CD14-positive monocyte (primary cell): ENCODE data around the gene ADGRF1. TPM values are rescaled to one million over a fixed set of nuclear protein-coding genes. Genes with fewer than 3 reads are reported as not detected.

ENCODE experiments used
- DNase-seq, 3 donors: peaks; one replicate each; pipeline ENCODE4 v3.0.0-alpha.2; 2011 to 2022
- H2AFZ ChIP-seq: 2 replicates; pipeline ENCODE4 v1.6.0; 2012; ENCODE audit warnings: mild to moderate bottlenecking, low read depth, low read length, inconsistent platforms; ENCODE audit not compliant: insufficient read depth, poor library complexity, severe bottlenecking
- H3K27ac ChIP-seq, 2 donors: 1 replicate in 1 of 2; 2 replicates in 1 of 2; pipeline ENCODE4 v1.5.1; 2012 to 2013; ENCODE audit warnings: low read length in 2 of 2, control low read depth in 1 of 2, inconsistent platforms in 1 of 2, low read depth in 1 of 2, mild to moderate bottlenecking in 1 of 2
- H3K27me3 ChIP-seq, 2 donors: one replicate each; pipeline versions ENCODE4 v1.6.0 to v1.6.1; 2011 to 2013; ENCODE audit warnings: low read length in 2 of 2; ENCODE audit not compliant: control insufficient read depth in 2 of 2, insufficient read depth in 2 of 2
- H3K36me3 ChIP-seq, 2 donors: replicated peaks in 1 of 2; 1 replicate in 1 of 2; 2 replicates in 1 of 2; pipeline versions ENCODE4 v1.5.1 to v1.6.1; 2012 to 2013; ENCODE audit warnings: low read length in 2 of 2, control low read depth in 1 of 2, inconsistent platforms in 1 of 2, mild to moderate bottlenecking in 1 of 2; ENCODE audit not compliant: insufficient read depth in 2 of 2, control insufficient read depth in 1 of 2
- H3K4me1 ChIP-seq, 2 donors: 1 replicate in 1 of 2; 2 replicates in 1 of 2; pipeline versions ENCODE4 v1.5.1 to v1.6.1; 2012 to 2013; ENCODE audit warnings: low read length in 2 of 2, control low read depth in 1 of 2, inconsistent platforms in 1 of 2, mild to moderate bottlenecking in 1 of 2, moderate library complexity in 1 of 2; ENCODE audit not compliant: insufficient read depth in 2 of 2, control insufficient read depth in 1 of 2
- H3K4me2 ChIP-seq: replicated peaks from 2 replicates; pipeline ENCODE3; 2012; ENCODE audit warnings: low read length, moderate library complexity, mild to moderate bottlenecking; ENCODE audit not compliant: poor library complexity, severe bottlenecking; ENCODE audit errors: extremely low read depth
- H3K4me3 ChIP-seq, 3 experiments: fragments of 200-600 bp in 1 of 3; sonication (generic) in 1 of 3; replicated peaks in 1 of 3; 1 replicate in 2 of 3; 2 replicates in 1 of 3; pipeline ENCODE4 v1.5.1; 2011 to 2013; ENCODE audit warnings: low read length in 3 of 3, mild to moderate bottlenecking in 3 of 3, control low read depth in 2 of 3, low read depth in 2 of 3, inconsistent platforms in 1 of 3, moderate library complexity in 1 of 3
- H3K79me2 ChIP-seq: 2 replicates; pipeline ENCODE4 v1.6.0; 2012; ENCODE audit warnings: mild to moderate bottlenecking, control low read depth, inconsistent platforms, low read length, moderate library complexity; ENCODE audit not compliant: insufficient read depth
- H3K9ac ChIP-seq: 2 replicates; pipeline ENCODE4 v1.6.0; 2017; ENCODE audit warnings: low read length, mild to moderate bottlenecking; ENCODE audit not compliant: insufficient read depth, poor library complexity, severe bottlenecking
- H3K9me3 ChIP-seq, 2 donors: replicated peaks in 1 of 2; 1 replicate in 1 of 2; 2 replicates in 1 of 2; pipeline versions ENCODE4 v1.5.1 to v1.6.1; 2012 to 2013; ENCODE audit warnings: low read length in 2 of 2, control low read depth in 1 of 2; ENCODE audit not compliant: control insufficient read depth in 1 of 2, insufficient read depth in 1 of 2
- H4K20me1 ChIP-seq: 2 replicates; pipeline ENCODE4 v1.6.0; 2012; ENCODE audit warnings: mild to moderate bottlenecking, low read length, control low read depth, moderate library complexity; ENCODE audit not compliant: insufficient read depth
- H3K27ac Mint-ChIP-seq, 7 donors: one replicate each; pipeline ENCODE4 v1.8.0; 2020; ENCODE audit warnings: mild to moderate bottlenecking in 7 of 7, mixed read lengths in 7 of 7, moderate library complexity in 6 of 7, inconsistent platforms in 2 of 7
- H3K27me3 Mint-ChIP-seq, 3 donors: one replicate each; pipeline ENCODE4 v1.8.0; 2021 to 2022; ENCODE audit warnings: low read depth in 3 of 3, mild to moderate bottlenecking in 3 of 3, mixed read lengths in 3 of 3, moderate library complexity in 3 of 3, inconsistent platforms in 1 of 3
- H3K36me3 Mint-ChIP-seq, 2 donors: one replicate each; pipeline ENCODE4 v1.8.0; 2020; ENCODE audit warnings: mixed read lengths in 2 of 2, inconsistent platforms in 1 of 2, mild to moderate bottlenecking in 1 of 2
- H3K4me1 Mint-ChIP-seq: one replicate; pipeline ENCODE4 v1.8.0; 2020; ENCODE audit warnings: mild to moderate bottlenecking, mixed read lengths
- H3K4me3 Mint-ChIP-seq, 2 donors: one replicate each; pipeline ENCODE4 v1.8.0; 2020; ENCODE audit warnings: mild to moderate bottlenecking in 2 of 2, mixed read lengths in 2 of 2, moderate library complexity in 1 of 2
- H3K9me3 Mint-ChIP-seq, 7 donors: one replicate each; pipeline ENCODE4 v1.8.0; 2020 to 2022; ENCODE audit warnings: mixed read lengths in 7 of 7, mild to moderate bottlenecking in 6 of 7, moderate library complexity in 6 of 7, inconsistent platforms in 2 of 7
- WGBS: methylation state at CpG from one replicate; pipeline ENCODE4 v1.1.5; 2013; ENCODE audit warnings: missing lambda C conversion rate; ENCODE audit not compliant: insufficient coverage; 5-methylcytosine and 5-hydroxymethylcytosine counted together
- intact Hi-C, 2 donors: fragments of 100-400 bp; cut with micrococcal nuclease; formaldehyde crosslinking; loops; one replicate each; pipeline versions ENCODE4 v1.15.0 to v1.15.1; 2023
- polyA plus RNA-seq, 3 donors: library from polyadenylated mRNA; depleted of rRNA in 1 of 3; unstranded in 2 of 3; stranded (reverse) in 1 of 3; fragments of 300-500 nt in 2 of 3; fragments of >200 nt in 1 of 3; fragmentation: Illumina TruSeq in 2 of 3; gene quantifications; 1 replicate in 2 of 3; 2 replicates in 1 of 3; pipeline ENCODE4 v1.2.3, GENCODE V29; 2012 to 2021
- TF ChIP-seq, protein P1 (sequence below): fragments of 200-600 bp; IDR thresholded peaks from one replicate; pipeline ENCODE4 v1.8.0; 2022; ENCODE audit warnings: antibody characterized with exemption, mild to moderate bottlenecking

ADGRF1 gene
- polyA plus RNA-seq, 3 donors, result 0.03 TPM; not detected in 2

DNA sequence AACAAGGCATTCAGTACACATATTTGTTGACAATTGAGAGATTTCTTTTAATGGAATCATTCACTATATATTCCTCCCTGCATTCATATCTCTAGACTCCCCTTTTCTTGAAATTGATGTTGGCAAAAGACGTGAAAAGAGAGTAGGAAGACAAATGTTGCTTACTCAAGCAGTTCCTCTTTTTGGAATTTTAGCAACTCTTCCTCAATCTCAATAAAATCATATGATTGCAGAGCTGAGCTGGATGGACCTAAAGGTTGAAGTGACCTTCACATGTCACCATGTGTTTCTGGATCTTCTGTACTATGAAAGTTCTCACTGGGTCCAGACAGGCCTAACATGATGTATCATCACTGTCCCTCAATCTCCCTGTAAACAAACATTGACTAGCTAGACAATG is 18.6 kb downstream of the ADGRF1 start:
- H3K27me3 Mint-ChIP-seq, result peaks cover 0 to 4% (median 0%) of the 10 kb centered on the region in 3 donors
- H3K27ac Mint-ChIP-seq, result peak overlapping the region in 1 of 7 donors; percentile 29
- H3K27me3 ChIP-seq, result no peaks in the 10 kb centered on the region
- no peaks in the 10 kb centered on the region for H3K9me3 ChIP-seq
- H2AFZ ChIP-seq, result no peak overlapping the region
- no peaks in the 10 kb centered on the region for H3K36me3 Mint-ChIP-seq
- peaks cover 7% of the 10 kb centered on the region for H3K4me1 Mint-ChIP-seq
- H3K4me3 Mint-ChIP-seq, result no peak overlapping the region
- no peaks in the 10 kb centered on the region for H3K36me3 ChIP-seq
- H3K4me2 ChIP-seq, result no peak overlapping the region
- intact Hi-C loops, result no loop called here
- no peaks in the 10 kb centered on the region for H3K79me2 ChIP-seq
- no CpG with 5 or more reads among the region's 1 CpG for WGBS
- TF ChIP-seq, protein P1, sequence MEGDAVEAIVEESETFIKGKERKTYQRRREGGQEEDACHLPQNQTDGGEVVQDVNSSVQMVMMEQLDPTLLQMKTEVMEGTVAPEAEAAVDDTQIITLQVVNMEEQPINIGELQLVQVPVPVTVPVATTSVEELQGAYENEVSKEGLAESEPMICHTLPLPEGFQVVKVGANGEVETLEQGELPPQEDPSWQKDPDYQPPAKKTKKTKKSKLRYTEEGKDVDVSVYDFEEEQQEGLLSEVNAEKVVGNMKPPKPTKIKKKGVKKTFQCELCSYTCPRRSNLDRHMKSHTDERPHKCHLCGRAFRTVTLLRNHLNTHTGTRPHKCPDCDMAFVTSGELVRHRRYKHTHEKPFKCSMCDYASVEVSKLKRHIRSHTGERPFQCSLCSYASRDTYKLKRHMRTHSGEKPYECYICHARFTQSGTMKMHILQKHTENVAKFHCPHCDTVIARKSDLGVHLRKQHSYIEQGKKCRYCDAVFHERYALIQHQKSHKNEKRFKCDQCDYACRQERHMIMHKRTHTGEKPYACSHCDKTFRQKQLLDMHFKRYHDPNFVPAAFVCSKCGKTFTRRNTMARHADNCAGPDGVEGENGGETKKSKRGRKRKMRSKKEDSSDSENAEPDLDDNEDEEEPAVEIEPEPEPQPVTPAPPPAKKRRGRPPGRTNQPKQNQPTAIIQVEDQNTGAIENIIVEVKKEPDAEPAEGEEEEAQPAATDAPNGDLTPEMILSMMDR, result no peak
- DNase-seq, result peak in 1 of 3 donors; percentile 15
- no peaks in the 10 kb centered on the region for H4K20me1 ChIP-seq
- H3K4me3 ChIP-seq, result no peak overlapping the region
- H3K9ac ChIP-seq, result no peak overlapping the region
- peaks cover 0 to 2% (median 0%) of the 10 kb centered on the region in 7 donors for H3K9me3 Mint-ChIP-seq
- H3K27ac ChIP-seq, result no peak overlapping the region
- H3K4me1 ChIP-seq, result no peaks in the 10 kb centered on the region

DNA sequence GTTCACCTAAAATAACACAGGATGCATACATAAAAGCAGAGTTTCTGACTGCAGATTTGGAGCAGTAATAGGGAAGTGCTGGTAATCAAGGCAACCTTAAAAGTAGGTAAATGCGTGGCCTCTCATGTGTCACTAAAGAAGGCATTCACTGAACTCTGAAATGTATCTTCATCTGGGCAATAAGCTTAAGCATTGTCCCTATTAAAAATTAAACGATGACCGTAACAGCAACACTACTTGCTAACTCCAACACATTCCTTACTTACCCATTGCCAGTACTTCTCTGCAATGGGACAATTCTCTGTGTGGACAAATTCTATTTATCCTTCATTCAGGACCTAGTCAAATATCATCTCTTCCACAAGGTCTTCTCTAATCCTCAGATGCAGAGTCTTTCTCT is 19.9 kb downstream of the ADGRF1 start:
- Histone ChIP-seq H4K20me1 (no peaks in the 10 kb centered on the region), H2AFZ (no peak overlapping the region), H3K79me2 (no peaks in the 10 kb centered on the region), H3K27me3 (no peaks in the 10 kb centered on the region), H3K4me1 (no peaks in the 10 kb centered on the region), H3K27ac (no peak overlapping the region), H3K36me3 (no peaks in the 10 kb centered on the region), H3K9ac (no peak overlapping the region), H3K9me3 (no peaks in the 10 kb centered on the region), H3K4me3 (no peak overlapping the region), H3K4me2 (no peak overlapping the region)
- TF ChIP-seq, protein P1, result no peak
- Mint-ChIP-seq H3K36me3 (no peaks in the 10 kb centered on the region), H3K27me3 (peaks cover 0 to 4% (median 0%) of the 10 kb centered on the region in 3 donors), H3K4me3 (no peak overlapping the region), H3K4me1 (peaks cover 7% of the 10 kb centered on the region), H3K27ac (no peak overlapping the region), H3K9me3 (peaks cover 0 to 2% (median 0%) of the 10 kb centered on the region in 7 donors)
- DNase-seq, result no peak
- WGBS, result 100% methylated on average over 3 of the region's 3 CpGs
- intact Hi-C loops, result no loop called here
